GM23338 (cell line): ENCODE data around the gene ST3GAL2. TPM values are rescaled to one million over a fixed set of nuclear protein-coding genes. Genes with fewer than 3 reads are reported as not detected.

Source experiments
- ATAC-seq: fragments of 200-7000 bp; cut with Tn5 transposase; 3 replicates; pipeline ENCODE4 v1.9.1; 2020
- DNase-seq: peaks from one replicate; pipeline ENCODE4 v3.0.0-alpha.2; 2015; ENCODE audit warnings: low spot score
- H2AFZ ChIP-seq: fragments of 200-600 bp; sonication (generic); 2 replicates; pipeline ENCODE4 v1.8.0; 2016; ENCODE audit warnings: antibody characterized with exemption, mild to moderate bottlenecking, moderate library complexity
- H3F3A ChIP-seq: fragments of 200-600 bp; sonication (generic); replicated peaks from 2 replicates; pipeline ENCODE4 v1.8.0; 2017; ENCODE audit warnings: antibody characterized with exemption, mixed run types, low read depth
- H3K27ac ChIP-seq: fragments of 200-600 bp; sonication (generic); 2 replicates; pipeline ENCODE4 v1.6.1; 2016; ENCODE audit warnings: low read depth
- H3K27me3 ChIP-seq: fragments of 200-600 bp; sonication (generic); 2 replicates; pipeline ENCODE4 v1.8.0; 2016; ENCODE audit warnings: mild to moderate bottlenecking, mixed run types, moderate library complexity; ENCODE audit not compliant: insufficient read depth
- H3K36me3 ChIP-seq: fragments of 200-600 bp; sonication (generic); 2 replicates; pipeline ENCODE4 v1.8.0; 2016; ENCODE audit warnings: mild to moderate bottlenecking; ENCODE audit not compliant: insufficient read depth
- H3K4me1 ChIP-seq: fragments of 200-600 bp; sonication (generic); 2 replicates; pipeline ENCODE4 v1.8.0; 2016; ENCODE audit warnings: mild to moderate bottlenecking, moderate library complexity; ENCODE audit not compliant: insufficient read depth
- H3K4me2 ChIP-seq: fragments of 200-600 bp; sonication (generic); 2 replicates; pipeline ENCODE4 v1.7.1; 2017; ENCODE audit warnings: mixed run types
- H3K4me3 ChIP-seq: fragments of 200-600 bp; sonication (generic); 2 replicates; pipeline ENCODE4 v1.6.1; 2016; ENCODE audit warnings: mixed run types
- H3K79me2 ChIP-seq: fragments of 200-600 bp; sonication (generic); replicated peaks from 2 replicates; pipeline ENCODE4 v1.8.0; 2017; ENCODE audit warnings: mild to moderate bottlenecking; ENCODE audit not compliant: insufficient read depth
- H3K9me2 ChIP-seq: fragments of 200-600 bp; sonication (generic); 2 replicates; pipeline ENCODE4 v1.8.0; 2017; ENCODE audit not compliant: insufficient read depth
- H4K20me1 ChIP-seq: fragments of 200-600 bp; sonication (generic); replicated peaks from 2 replicates; pipeline ENCODE4 v1.8.0; 2017; ENCODE audit warnings: mild to moderate bottlenecking; ENCODE audit not compliant: insufficient read depth
- H3K27ac Mint-ChIP-seq: 2 replicates; pipeline ENCODE4 v1.8.0; 2020; ENCODE audit warnings: inconsistent platforms, mild to moderate bottlenecking, moderate library complexity, mixed read lengths
- H3K27me3 Mint-ChIP-seq: 3 replicates; pipeline ENCODE4 v1.8.0; 2022; ENCODE audit warnings: low read depth, mild to moderate bottlenecking, moderate library complexity, mixed read lengths, inconsistent platforms; ENCODE audit not compliant: insufficient read depth, poor library complexity
- H3K36me3 Mint-ChIP-seq: 3 replicates; pipeline ENCODE4 v1.8.0; 2021; ENCODE audit warnings: low read depth, mild to moderate bottlenecking, inconsistent platforms, moderate library complexity, mixed read lengths
- H3K4me1 Mint-ChIP-seq: 3 replicates; pipeline ENCODE4 v1.8.0; 2020; ENCODE audit warnings: mild to moderate bottlenecking, inconsistent platforms, mixed read lengths
- H3K4me3 Mint-ChIP-seq: 3 replicates; pipeline ENCODE4 v1.8.0; 2021; ENCODE audit warnings: moderate library complexity, mild to moderate bottlenecking, inconsistent platforms, mixed read lengths
- H3K9me3 Mint-ChIP-seq: 3 replicates; pipeline ENCODE4 v1.8.0; 2020; ENCODE audit warnings: moderate library complexity, mild to moderate bottlenecking, inconsistent platforms, mixed read lengths
- CREB1 ChIP-seq: fragments of 250-450 bp; sonication (Bioruptor Pico); IDR thresholded peaks from 2 replicates; pipeline ENCODE4 v1.5.0; 2020; ENCODE audit warnings: low read depth, mild to moderate bottlenecking, moderate library complexity
- EZH2phosphoT487 ChIP-seq: fragments of 200-600 bp; sonication (generic); IDR thresholded peaks from one replicate; pipeline ENCODE4 v1.8.1; 2018; ENCODE audit warnings: antibody characterized with exemption; ENCODE audit not compliant: unreplicated experiment
- NANOG ChIP-seq: IDR thresholded peaks from 2 replicates; pipeline ENCODE4 v1.6.1; 2016; ENCODE audit warnings: antibody characterized with exemption, borderline replicate concordance
- STAT1 ChIP-seq: IDR thresholded peaks from one replicate; pipeline ENCODE4 v1.6.1; 2016; ENCODE audit warnings: antibody characterized with exemption; ENCODE audit not compliant: unreplicated experiment
- ZNF114 ChIP-seq: fragments of 250-450 bp; sonication (Bioruptor Pico); IDR thresholded peaks from 2 replicates; pipeline ENCODE4 v1.5.0; 2020; ENCODE audit warnings: mild to moderate bottlenecking, moderate library complexity
- polyA plus RNA-seq: library from polyadenylated mRNA; unstranded; fragments of >200 nt; fragmentation: Nextera tagmentation; extraction: Ambion mirVana; gene quantifications from 2 replicates; pipeline ENCODE4 v1.2.1, GENCODE V29; 2016
- total RNA-seq: library from RNA; depleted of rRNA; stranded (reverse); fragments of >200 nt; shearing (Covaris generic); gene quantifications from 2 replicates; pipeline ENCODE4 v1.2.3, GENCODE V29; 2014
- TF ChIP-seq, protein P1 (sequence below): fragments of 250-450 bp; sonication (Bioruptor Pico); IDR thresholded peaks from 2 replicates; pipeline ENCODE4 v1.5.0; 2020; ENCODE audit warnings: mild to moderate bottlenecking, moderate library complexity
- TF ChIP-seq, protein P2 (sequence below), 2 experiments: fragments of 200-600 bp in 1 of 2; sonication (generic) in 1 of 2; conservative IDR thresholded peaks; 2 replicates each; pipeline versions ENCODE4 v1.5.1 to v1.6.1; 2016 to 2017; ENCODE audit warnings: antibody characterized with exemption in 2 of 2, low read depth in 2 of 2, mild to moderate bottlenecking in 2 of 2, moderate library complexity in 1 of 2
- TF ChIP-seq, protein P3 (sequence below): IDR thresholded peaks from one replicate; pipeline ENCODE4 v1.6.1; 2018; ENCODE audit warnings: antibody characterized with exemption; ENCODE audit not compliant: unreplicated experiment

Gene ST3GAL2
- total and polyA plus RNA-seq, 2 experiments from 2014 or later: 12.3 to 39.8 TPM

DNA sequence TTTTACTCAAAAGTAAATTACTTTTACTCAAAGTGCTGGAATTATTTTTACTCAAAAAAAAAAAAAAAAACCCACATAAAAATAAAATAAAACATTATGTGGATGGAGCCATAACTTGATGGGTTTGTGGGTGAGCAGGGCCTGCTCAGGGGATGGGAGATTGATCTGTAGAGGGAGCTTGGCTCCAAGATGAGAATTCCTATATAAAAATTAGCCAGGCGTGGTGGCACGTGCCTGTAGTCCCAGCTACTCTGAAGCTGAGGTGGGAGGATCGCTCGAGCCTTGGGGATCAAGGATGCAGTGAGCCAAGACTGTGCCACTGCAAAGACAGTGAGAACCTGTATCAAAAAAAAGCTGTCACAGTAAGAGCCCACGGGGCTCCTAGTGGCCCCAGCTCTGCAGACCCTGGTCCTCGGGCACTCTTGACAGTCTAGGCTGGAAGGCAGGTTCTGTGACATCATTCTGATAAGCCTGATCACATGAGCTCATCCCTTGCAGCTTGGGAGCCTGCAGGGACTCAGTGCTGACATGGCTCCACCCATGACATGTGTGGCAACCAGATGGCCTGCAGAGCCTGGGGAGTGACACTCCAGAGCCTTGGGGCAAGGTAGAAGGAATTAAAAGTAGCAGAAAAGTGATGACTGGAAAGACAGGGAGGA, 42.5 kb downstream of the ST3GAL2 start:
- Mint-ChIP-seq H3K27me3 (peaks cover 3% of the 10 kb centered on the region), H3K9me3 (no peaks in the 10 kb centered on the region), H3K4me1 (peaks cover 9% of the 10 kb centered on the region), H3K27ac (no peak overlapping the region), H3K4me3 (no peak overlapping the region), H3K36me3 (peaks cover 8% of the 10 kb centered on the region; the same call in 2 of the 3 replicates)
- Histone ChIP-seq H3K36me3 (peaks cover 6% of the 10 kb centered on the region; the same call in 1 of the 2 replicates), H3K9me2 (no peaks in the 10 kb centered on the region), H2AFZ (no peak overlapping the region), H3K27me3 (no peaks in the 10 kb centered on the region), H3K4me2 (no peak overlapping the region), H4K20me1 (no peaks in the 10 kb centered on the region; the same call in 1 of the 2 replicates), H3K27ac (no peak overlapping the region), H3K4me3 (no peak overlapping the region), H3F3A (peaks cover 4% of the 10 kb centered on the region), H3K4me1 (no peaks in the 10 kb centered on the region), H3K79me2 (no peaks in the 10 kb centered on the region)
- no peak for DNase-seq
- ATAC-seq: no peak
- TF ChIP-seq, protein P1, sequence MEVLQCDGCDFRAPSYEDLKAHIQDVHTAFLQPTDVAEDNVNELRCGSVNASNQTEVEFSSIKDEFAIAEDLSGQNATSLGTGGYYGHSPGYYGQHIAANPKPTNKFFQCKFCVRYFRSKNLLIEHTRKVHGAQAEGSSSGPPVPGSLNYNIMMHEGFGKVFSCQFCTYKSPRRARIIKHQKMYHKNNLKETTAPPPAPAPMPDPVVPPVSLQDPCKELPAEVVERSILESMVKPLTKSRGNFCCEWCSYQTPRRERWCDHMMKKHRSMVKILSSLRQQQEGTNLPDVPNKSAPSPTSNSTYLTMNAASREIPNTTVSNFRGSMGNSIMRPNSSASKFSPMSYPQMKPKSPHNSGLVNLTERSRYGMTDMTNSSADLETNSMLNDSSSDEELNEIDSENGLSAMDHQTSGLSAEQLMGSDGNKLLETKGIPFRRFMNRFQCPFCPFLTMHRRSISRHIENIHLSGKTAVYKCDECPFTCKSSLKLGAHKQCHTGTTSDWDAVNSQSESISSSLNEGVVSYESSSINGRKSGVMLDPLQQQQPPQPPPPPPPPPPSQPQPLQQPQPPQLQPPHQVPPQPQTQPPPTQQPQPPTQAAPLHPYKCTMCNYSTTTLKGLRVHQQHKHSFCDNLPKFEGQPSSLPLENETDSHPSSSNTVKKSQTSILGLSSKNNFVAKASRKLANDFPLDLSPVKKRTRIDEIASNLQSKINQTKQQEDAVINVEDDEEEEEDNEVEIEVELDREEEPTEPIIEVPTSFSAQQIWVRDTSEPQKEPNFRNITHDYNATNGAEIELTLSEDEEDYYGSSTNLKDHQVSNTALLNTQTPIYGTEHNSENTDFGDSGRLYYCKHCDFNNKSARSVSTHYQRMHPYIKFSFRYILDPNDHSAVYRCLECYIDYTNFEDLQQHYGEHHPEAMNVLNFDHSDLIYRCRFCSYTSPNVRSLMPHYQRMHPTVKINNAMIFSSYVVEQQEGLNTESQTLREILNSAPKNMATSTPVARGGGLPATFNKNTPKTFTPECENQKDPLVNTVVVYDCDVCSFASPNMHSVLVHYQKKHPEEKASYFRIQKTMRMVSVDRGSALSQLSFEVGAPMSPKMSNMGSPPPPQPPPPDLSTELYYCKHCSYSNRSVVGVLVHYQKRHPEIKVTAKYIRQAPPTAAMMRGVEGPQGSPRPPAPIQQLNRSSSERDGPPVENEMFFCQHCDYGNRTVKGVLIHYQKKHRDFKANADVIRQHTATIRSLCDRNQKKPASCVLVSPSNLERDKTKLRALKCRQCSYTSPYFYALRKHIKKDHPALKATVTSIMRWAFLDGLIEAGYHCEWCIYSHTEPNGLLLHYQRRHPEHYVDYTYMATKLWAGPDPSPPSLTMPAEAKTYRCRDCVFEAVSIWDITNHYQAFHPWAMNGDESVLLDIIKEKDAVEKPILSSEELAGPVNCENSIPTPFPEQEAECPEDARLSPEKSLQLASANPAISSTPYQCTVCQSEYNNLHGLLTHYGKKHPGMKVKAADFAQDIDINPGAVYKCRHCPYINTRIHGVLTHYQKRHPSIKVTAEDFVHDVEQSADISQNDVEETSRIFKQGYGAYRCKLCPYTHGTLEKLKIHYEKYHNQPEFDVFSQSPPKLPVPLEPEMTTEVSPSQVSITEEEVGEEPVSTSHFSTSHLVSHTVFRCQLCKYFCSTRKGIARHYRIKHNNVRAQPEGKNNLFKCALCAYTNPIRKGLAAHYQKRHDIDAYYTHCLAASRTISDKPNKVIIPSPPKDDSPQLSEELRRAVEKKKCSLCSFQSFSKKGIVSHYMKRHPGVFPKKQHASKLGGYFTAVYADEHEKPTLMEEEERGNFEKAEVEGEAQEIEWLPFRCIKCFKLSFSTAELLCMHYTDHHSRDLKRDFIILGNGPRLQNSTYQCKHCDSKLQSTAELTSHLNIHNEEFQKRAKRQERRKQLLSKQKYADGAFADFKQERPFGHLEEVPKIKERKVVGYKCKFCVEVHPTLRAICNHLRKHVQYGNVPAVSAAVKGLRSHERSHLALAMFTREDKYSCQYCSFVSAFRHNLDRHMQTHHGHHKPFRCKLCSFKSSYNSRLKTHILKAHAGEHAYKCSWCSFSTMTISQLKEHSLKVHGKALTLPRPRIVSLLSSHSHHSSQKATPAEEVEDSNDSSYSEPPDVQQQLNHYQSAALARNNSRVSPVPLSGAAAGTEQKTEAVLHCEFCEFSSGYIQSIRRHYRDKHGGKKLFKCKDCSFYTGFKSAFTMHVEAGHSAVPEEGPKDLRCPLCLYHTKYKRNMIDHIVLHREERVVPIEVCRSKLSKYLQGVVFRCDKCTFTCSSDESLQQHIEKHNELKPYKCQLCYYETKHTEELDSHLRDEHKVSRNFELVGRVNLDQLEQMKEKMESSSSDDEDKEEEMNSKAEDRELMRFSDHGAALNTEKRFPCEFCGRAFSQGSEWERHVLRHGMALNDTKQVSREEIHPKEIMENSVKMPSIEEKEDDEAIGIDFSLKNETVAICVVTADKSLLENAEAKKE: no peak
- TF ChIP-seq EZH2phosphoT487 (no peak), ZNF114 (CRISPR knock-in tag) (no peak), STAT1 (no peak), NANOG (no peak), CREB1 (CRISPR knock-in tag) (no peak)
- TF ChIP-seq, protein P2, sequence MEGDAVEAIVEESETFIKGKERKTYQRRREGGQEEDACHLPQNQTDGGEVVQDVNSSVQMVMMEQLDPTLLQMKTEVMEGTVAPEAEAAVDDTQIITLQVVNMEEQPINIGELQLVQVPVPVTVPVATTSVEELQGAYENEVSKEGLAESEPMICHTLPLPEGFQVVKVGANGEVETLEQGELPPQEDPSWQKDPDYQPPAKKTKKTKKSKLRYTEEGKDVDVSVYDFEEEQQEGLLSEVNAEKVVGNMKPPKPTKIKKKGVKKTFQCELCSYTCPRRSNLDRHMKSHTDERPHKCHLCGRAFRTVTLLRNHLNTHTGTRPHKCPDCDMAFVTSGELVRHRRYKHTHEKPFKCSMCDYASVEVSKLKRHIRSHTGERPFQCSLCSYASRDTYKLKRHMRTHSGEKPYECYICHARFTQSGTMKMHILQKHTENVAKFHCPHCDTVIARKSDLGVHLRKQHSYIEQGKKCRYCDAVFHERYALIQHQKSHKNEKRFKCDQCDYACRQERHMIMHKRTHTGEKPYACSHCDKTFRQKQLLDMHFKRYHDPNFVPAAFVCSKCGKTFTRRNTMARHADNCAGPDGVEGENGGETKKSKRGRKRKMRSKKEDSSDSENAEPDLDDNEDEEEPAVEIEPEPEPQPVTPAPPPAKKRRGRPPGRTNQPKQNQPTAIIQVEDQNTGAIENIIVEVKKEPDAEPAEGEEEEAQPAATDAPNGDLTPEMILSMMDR (conservative IDR thresholded peaks at IDR 0.05; ENCODE audit: low read depth in 2 of 2): no peak
- TF ChIP-seq, protein P3, sequence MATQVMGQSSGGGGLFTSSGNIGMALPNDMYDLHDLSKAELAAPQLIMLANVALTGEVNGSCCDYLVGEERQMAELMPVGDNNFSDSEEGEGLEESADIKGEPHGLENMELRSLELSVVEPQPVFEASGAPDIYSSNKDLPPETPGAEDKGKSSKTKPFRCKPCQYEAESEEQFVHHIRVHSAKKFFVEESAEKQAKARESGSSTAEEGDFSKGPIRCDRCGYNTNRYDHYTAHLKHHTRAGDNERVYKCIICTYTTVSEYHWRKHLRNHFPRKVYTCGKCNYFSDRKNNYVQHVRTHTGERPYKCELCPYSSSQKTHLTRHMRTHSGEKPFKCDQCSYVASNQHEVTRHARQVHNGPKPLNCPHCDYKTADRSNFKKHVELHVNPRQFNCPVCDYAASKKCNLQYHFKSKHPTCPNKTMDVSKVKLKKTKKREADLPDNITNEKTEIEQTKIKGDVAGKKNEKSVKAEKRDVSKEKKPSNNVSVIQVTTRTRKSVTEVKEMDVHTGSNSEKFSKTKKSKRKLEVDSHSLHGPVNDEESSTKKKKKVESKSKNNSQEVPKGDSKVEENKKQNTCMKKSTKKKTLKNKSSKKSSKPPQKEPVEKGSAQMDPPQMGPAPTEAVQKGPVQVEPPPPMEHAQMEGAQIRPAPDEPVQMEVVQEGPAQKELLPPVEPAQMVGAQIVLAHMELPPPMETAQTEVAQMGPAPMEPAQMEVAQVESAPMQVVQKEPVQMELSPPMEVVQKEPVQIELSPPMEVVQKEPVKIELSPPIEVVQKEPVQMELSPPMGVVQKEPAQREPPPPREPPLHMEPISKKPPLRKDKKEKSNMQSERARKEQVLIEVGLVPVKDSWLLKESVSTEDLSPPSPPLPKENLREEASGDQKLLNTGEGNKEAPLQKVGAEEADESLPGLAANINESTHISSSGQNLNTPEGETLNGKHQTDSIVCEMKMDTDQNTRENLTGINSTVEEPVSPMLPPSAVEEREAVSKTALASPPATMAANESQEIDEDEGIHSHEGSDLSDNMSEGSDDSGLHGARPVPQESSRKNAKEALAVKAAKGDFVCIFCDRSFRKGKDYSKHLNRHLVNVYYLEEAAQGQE: no peak
